NCI-H2227 (cell line): ENCODE measurements around the gene CFAP58.
"Not testable (repeated sequence)": the region's sequence is repeated elsewhere in the genome, so short reads cannot be mapped to it uniquely, and the experiment has no call there.

Source experiments
- DNase-seq: peaks from one replicate; lab custom pipeline; 2025; ENCODE audit not compliant: unreplicated experiment; lab: John Stamatoyannopoulos, UW

CFAP58 gene

GRCh38 chr10:104429846-104430245 lies 76.2 kb downstream of the CFAP58 start:
- no peak for DNase-seq

DNA sequence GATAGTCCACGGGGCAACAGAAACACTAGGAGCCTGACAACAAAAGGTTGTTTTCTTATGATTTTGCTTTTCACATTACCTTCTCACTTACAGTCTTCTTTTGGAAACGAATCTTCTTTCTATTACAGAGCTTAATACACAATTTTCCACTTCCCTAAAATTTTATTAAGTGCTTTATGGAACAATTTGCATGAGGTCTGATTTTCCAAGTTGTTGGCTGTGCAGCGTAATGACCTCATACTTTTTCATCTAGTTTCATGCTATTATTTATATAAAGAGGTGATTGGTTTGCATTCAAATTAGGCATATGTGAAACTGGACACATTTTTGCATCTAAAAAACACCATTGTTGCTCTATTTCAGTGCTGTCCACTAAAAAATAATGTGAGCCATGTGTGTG lies 76.7 kb downstream of the CFAP58 start:
- no peak for DNase-seq

- DNase-seq, result no peak
Measured at GRCh38 chr10:104433669-104434068, 80.0 kb downstream of the CFAP58 start.

GRCh38 chr10:104434601-104435000 lies 81.0 kb downstream of the CFAP58 start:
- DNase-seq, result no peak

DNA sequence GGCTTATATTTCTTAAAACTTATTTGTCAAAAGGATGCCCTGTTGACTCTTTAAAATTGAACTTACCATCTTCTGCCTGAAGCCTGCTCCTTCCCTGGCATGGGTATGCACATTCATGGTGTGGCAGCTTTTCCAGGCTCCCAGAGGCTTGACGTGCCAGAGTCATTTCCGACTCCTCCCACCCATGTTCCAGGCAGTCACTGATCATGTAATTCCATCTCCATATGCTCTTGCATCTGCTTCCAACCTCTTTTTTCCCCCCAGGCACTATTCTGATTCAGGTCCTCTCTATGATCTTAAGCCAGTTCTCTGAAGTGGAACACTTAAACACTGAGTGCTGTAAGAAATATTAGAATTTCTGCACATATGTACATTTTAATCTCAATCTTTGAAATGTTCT lies 82.2 kb downstream of the CFAP58 start:
- DNase-seq, result no peak

DNA sequence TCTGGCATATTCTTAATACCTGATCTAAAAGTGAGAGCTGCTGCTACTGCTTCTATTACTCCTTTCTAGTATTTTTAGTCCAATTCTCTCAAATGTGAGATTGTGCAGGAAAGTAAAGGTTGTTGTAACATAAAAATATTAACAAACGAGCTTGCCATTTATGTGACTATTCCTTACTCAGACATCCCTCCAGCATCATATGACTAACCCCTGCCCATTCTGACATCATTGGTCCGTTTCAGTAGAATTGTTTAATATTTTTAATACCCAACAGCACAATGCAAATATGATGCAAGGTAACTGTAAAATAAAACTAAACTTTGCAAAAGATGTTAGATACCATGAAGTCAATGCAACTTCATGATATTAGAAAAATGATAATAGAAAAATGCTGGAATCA lies 83.6 kb downstream of the CFAP58 start:
- no peak for DNase-seq

DNA sequence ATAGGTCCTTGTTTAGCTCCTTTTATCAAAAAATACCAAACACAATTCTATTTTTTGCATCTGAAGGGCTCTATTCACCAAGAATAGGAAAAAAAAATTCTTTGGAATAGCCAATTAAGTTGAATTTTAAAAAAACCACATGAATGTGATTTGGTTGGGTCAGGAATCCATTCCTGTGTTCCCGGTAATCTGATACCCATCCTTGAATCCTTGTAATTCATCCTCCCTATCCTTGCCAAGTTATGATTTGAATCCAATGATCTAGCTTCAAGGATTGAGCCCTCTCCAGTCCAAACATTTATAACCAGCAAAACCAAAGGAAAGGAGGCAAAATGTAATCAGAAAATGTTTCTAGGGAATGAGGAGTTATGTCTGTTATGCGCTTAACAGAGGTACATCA lies 86.6 kb downstream of the CFAP58 start:
- DNase-seq, result no peak

DNA sequence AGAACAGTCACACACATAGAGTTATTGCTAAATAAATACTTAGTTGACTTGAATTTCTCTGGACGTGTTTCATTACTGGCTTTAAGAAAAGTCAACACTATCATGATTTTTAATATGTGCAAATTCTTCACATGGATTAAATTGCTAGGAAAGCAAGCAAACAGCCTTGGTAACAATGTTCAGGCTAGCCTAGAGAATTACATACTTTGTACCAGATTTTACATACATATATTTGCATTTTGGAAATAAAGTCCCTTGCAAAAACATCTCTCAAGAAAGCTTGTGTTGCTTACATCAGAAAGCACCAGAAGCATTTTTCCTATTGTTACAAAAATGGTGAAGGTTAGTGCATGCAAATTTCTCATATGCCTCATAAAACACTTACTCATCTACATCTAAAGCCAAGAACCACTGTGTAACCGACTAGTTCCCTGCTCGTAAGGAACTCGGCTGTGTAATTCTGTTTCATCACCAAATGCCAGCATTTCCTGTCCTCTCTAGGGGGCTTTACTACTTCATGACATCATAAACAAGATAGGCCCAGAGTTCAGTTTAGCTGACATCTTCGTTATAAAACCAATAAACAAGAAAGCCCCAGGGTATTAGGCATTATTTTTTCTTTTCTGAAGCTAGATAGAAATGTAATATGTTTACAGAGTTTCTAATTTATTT lies 87.8 kb downstream of the CFAP58 start:
- no peak for DNase-seq

DNA sequence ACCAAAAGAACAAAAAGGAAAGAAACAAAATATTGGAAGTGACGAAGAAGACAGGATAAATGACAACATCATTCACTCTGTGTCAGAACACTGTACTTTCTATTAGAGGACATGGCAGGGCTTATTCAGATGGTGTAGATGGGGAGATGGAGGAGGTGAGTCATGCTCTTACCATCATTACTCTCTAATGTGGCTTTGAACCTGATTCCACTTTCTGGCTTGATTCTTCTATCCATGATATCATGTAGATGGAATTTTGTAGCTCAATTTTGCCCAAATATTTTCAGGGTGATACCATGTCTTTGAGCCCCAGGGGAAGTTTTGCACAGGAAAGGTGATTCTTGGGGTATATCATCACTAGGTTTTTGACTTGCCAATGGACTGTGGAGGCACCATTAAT lies 91.7 kb downstream of the CFAP58 start:
- DNase-seq, result no peak

DNA sequence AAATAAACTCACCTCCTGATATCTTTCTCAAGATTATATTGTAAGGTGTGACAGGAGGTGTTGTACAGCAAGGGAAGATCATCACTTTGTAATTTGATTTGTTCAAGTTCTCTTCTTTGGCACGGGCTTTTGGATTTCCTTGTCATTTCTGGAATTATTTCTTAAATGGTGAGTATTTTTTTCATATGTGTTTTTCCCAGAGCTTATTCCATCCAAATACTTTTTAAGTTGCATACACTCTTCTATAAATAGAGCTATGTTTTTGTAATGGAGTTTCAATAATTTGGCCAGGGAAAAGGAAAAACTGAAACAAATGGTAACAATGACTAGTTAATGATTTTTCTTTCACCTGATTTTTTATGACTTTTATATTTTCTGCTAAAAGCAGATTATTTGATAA lies 92.5 kb downstream of the CFAP58 start:
- DNase-seq, result no peak

DNA sequence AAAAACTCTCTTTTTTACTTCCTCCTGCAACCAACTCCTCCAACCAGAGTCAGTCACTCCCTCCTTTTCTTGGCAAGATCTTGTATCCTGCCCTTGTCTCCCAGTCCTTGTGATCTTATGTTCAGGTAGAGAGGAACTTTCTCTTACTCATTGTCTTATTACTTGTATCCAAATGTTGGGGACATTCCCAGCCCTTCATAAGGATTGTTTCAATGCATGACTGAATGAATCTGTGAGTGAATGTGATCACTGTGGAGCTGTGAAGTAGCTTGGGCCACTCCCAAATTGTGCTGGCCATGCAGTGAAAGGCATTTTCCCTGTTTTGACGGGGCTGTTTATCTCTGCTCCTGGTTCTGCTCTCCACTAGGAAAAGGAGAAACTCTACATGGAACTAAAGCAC lies 93.7 kb downstream of the CFAP58 start:
- no peak for DNase-seq

GRCh38 chr10:104447906-104448305 lies 94.3 kb downstream of the CFAP58 start:
- DNase-seq, result no peak

GRCh38 chr10:104449391-104449790 lies 95.8 kb downstream of the CFAP58 start:
- DNase-seq, result no peak

- no peak for DNase-seq
Measured at GRCh38 chr10:104450490-104450889, 96.9 kb downstream of the CFAP58 start.

DNA sequence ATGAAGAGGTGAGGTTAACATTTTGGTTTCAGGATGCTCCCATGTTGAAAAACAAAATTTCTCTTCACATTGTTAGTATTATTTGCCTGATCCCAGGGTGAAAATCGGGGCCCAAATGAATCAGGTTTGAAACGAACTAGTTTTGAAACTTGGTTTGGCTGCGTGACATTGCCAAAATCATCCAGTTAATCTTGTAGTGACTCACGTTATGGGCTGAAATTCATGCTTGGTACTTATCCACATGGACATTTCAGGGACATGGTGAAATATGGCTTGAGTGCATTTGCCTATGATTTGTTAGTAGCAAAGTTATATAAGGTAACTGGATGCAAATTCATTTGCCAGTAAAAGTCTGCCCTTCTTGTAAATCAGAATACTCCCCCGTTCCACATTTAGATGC lies 97.3 kb downstream of the CFAP58 start:
- DNase-seq, result no peak

DNA sequence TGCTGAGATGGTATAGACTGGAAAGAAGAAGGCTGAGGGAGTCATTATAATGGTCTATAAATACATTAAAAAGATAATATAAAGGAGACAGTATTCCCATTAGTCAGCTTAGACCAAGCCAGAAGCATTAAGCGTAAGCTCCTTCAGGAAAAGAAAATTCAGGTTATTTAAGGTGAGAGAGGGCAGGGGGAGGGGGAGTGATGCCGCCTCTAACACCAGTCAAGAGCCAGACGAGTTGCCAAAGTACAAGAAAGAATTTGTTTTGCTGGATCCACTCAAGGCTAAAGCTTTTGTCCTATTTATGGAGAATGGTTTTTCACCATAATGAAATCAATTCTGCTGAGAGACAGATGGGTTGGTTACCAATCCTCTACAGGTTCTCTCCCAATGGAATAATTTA lies 99.3 kb downstream of the CFAP58 start:
- no peak for DNase-seq

- peak; percentile 21 for DNase-seq
Measured at GRCh38 chr10:104456802-104457542, 103.3 kb downstream of the CFAP58 start.

DNA sequence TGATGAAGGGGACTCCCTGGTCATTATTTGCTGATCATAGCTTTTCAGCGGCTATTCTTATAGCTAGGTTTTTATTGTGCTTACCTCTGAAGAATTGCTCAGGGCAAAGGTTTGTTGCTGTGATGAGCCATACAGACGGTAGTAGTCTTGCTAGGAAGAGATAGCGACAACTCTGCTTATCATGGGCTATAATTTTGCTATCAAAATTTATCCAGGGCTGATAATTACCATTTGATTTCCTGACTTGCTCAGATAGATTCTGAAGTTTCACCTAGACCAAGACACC lies 103.9 kb downstream of the CFAP58 start:
- DNase-seq, result no peak

DNA sequence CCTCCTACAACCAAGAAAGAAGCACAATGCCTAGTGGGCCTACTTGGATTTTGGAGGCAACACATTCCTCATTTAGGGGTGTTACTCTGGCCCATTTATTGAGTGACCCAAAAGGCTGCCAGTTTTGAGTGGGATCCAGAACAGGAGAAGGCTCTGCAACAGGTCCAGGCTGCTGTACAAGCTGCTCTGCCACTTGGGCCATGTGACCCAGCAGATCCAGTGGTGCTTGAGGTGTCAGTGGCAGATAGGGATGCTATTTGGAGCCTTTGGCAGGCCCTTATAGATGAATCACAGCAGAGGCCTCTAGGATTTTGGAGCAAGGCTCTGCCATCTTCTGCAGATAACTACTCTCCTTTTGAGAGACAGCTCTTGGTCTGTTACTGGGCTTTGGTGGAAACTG lies 111.9 kb downstream of the CFAP58 start:
- not testable (repeated sequence) for DNase-seq

- not testable (repeated sequence) for DNase-seq
Measured at GRCh38 chr10:104468818-104469217, 115.2 kb downstream of the CFAP58 start.

DNA sequence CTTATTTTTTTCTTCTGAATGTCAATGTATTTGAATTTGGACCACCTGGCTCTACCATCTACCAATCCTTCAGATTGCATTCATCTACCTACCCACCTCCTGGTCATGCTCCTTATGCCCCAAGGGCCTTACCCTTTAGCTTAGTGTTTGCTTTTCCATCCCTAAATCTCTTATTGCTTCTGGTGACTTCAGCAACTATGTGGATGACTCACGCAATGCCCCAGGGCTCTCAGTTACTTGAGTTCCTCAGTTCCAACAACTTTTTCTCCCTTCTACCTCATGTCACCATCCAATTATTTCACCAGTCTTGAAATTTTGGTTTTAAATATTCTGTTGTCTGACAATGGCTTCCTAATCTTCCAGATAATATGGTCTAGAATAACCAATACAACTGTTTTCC lies 118.9 kb downstream of the CFAP58 start:
- no peak for DNase-seq

DNA sequence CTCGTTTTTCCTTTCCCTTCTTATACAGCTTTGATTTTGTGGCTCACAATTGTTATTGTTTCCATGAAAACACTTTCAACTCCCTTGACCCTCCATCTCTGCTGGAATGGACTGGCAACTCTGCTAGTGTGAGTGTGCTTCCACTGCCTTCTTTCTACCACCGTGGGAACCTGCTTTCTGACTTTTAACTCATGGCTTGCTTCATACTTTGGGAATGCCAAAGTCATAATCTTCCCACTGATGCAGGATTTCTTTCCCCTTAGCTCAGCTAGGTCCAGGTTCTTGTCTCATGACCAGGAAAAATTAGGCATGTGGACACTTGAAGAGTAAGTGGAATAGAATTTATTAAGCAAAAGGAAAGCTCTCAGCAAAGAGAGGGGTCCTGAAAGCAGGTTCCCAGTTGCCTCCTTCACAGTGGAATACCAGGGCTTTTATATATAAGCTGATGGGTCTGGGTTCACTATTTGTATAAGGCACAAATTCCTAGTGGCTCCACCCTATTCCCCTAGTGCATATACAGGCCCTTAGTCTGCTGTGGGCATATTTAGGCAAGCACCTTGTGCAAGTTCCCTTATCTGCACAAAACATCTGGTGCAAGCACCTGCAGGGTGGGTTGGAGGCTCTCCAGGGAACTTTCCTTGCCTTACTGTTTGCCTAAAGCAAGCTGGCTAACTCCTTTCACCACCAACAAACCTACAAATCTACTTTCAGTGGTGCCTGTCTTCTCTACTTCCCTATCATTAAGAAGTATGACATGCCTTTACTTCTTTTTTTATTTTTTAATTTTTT lies 119.5 kb downstream of the CFAP58 start:
- no peak for DNase-seq
